ENCODE data around the gene CPS1. TPM values are rescaled to one million over a fixed set of nuclear protein-coding genes. Genes with fewer than 3 reads are reported as not detected.

Gene CPS1
- total and polyA plus RNA-seq, 11 donors = 0.61 to 5.3 (median 1.8) TPM

DNA sequence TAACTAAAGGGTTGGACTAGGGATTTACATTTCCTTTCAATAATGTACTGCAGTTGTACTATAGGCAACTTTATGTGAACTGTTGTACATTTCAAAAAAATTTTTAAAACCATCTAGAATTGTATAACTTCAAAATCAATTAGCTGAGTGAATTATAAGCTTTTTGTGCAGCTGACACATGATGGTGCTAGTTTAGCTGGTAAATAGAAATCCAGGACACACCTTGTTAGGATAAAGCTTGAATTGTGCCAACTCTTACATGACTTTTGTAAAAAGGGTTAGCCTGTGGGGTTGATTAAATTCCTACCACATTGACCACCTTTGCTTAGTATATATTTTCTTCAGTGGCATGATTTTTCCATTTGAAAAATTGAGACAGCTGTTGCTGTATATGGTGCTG lies 104.4 kb downstream of the CPS1 start:
- ATAC-seq (no peak), DNase-seq (no peak)
- Histone ChIP-seq H3K4me3 (no peak overlapping the region), H3K36me3 (no peaks in the 10 kb centered on the region), H3K27ac (no peak overlapping the region), H3K9me3 (peaks cover 0 to 14% (median 6%) of the 10 kb centered on the region in 12 donors), H3K4me1 (no peaks in the 10 kb centered on the region), H3K27me3 (no peaks in the 10 kb centered on the region)
- TF ChIP-seq CTCF (IDR thresholded peaks at IDR 0.05) = no peak
- intact Hi-C loops (cut with DNase I) = loop anchor here in 6 of 10 donors (5.0 to 10.0 kb wide), 5 partner anchors 372 to 1907 kb away; no protein-coding TSS in a partner anchor

- no peaks in the 10 kb centered on the region for H3K27me3 ChIP-seq
- WGBS, 4 donors = 48 to 77% (median 67%) methylated on average over 1 of the region's 1 CpG
- H3K4me3 ChIP-seq = no peak overlapping the region
- no peak for DNase-seq
- TF ChIP-seq POLR2A (IDR thresholded peaks at IDR 0.05) (no peak), CTCF (IDR thresholded peaks at IDR 0.05) (no peak)
- H3K4me1 ChIP-seq = no peaks in the 10 kb centered on the region
- no peak for ATAC-seq
- H3K36me3 ChIP-seq = no peaks in the 10 kb centered on the region
- H3K9me3 ChIP-seq = peaks cover 0 to 14% (median 6%) of the 10 kb centered on the region in 12 donors
- H3K27ac ChIP-seq = no peak overlapping the region
- intact Hi-C loops (cut with DNase I) = loop anchor here in 7 of 10 donors (2.0 to 10.0 kb wide), 6 partner anchors 370 to 1905 kb away; no protein-coding TSS in a partner anchor
Observed at GRCh38 chr2:210662560-210662959, 106.2 kb downstream of the CPS1 start.

GRCh38 chr2:210663631-210664089 lies 107.3 kb downstream of the CPS1 start:
- intact Hi-C loops (cut with DNase I) = loop anchor here in 7 of 10 donors (2.0 to 10.0 kb wide), 6 partner anchors 369 to 1904 kb away; no protein-coding TSS in a partner anchor

GRCh38 chr2:210667711-210668110 lies 111.3 kb downstream of the CPS1 start:
- no peaks in the 10 kb centered on the region for H3K9me3 ChIP-seq
- 92 to 94% (median 93%) methylated on average over 5 of the region's 5 CpGs for WGBS, 4 donors
- H3K27me3 ChIP-seq = no peaks in the 10 kb centered on the region
- H3K4me1 ChIP-seq = no peaks in the 10 kb centered on the region
- ATAC-seq = no peak
- no peaks in the 10 kb centered on the region for H3K36me3 ChIP-seq
- no peak overlapping the region for H3K4me3 ChIP-seq
- intact Hi-C loops (cut with DNase I) = loop anchor here in 1 of 10 donors (10.0 kb wide), 1 partner anchor 367 kb away; no protein-coding TSS in a partner anchor
- H3K27ac ChIP-seq = no peak overlapping the region
- TF ChIP-seq CTCF (IDR thresholded peaks at IDR 0.05) = no peak
- no peak for TF ChIP-seq POLR2A (IDR thresholded peaks at IDR 0.05)
- DNase-seq = no peak

More at GRCh38 chr2:210663631-210664089, 107.3 kb downstream of the CPS1 start:
- TF ChIP-seq CTCF (IDR thresholded peaks at IDR 0.05) (peak in 9 of 12 donors; percentile 17 to 52 (median 41)), POLR2A (IDR thresholded peaks at IDR 0.05) (no peak)
- Histone ChIP-seq H3K4me3 (no peak overlapping the region), H3K36me3 (no peaks in the 10 kb centered on the region), H3K9me3 (peaks cover 0 to 14% (median 6%) of the 10 kb centered on the region in 12 donors), H3K4me1 (no peaks in the 10 kb centered on the region), H3K27ac (no peak overlapping the region), H3K27me3 (no peaks in the 10 kb centered on the region)
- 22 to 43% (median 35%) methylated on average over 3 of the region's 3 CpGs for WGBS, 4 donors
- DNase-seq (no peak), ATAC-seq (peak in 2 of 4 donors; percentile 45 to 47)
